Measurements from ENCODE around the gene GMPS. TPM values are rescaled to one million over a fixed set of nuclear protein-coding genes. Genes with fewer than 3 reads are reported as not detected.

GMPS gene
- total and polyA plus RNA-seq, 2 of the 13 experiments (the other 11 are each of a cell fraction or from before 2014, with no cell fraction given): 29.6 to 85.5 TPM

GRCh38 chr3:155854141-155854940, 16.1 kb upstream of the GMPS start, which contains the start of gene SLC33A1:
SLC33A1 (minus strand) TSS chr3:155854427; CDS start chr3:155853997, 430 bp downstream.
- peaks cover 6% of the 10 kb centered on the region; the same call in 1 of the 2 replicates for H4K20me1 ChIP-seq (ENCODE audit: insufficient read depth, low read length)
- ATAC-seq (peak; percentile 98), DNase-seq (ENCODE audit: low spot score) (peak; percentile 98), FAIRE-seq (peak; percentile 97)
- POLR2A ChIA-PET: interaction anchor here (0.6 to 2.9 kb wide), 6 partner anchors 8 to 116 kb away, joined by 3 to 23 read pairs (median 6); partner anchors contain the start of genes C3orf33 and GMPS
- H3K4me3 ChIP-seq (replicated peaks in 1 of 3; ENCODE audit: insufficient read depth in 1 of 3, low read depth in 2 of 3, low read length in 3 of 3): peak within 1 kb of the TSS; percentile 78 to 98 (median 89)
- peak within 1 kb of the TSS; percentile 87 for H3K4me2 ChIP-seq (ENCODE audit: low read depth, low read length)
- H3K79me2 ChIP-seq (ENCODE audit: insufficient read depth, low read length): peaks cover 37% of the 10 kb centered on the region
- H3K36me3 ChIP-seq (replicated peaks in 1 of 2; ENCODE audit: control insufficient read depth in 1 of 2, insufficient read depth in 2 of 2, low read length in 2 of 2): no peaks in the 10 kb centered on the region; a peak in 1 of 5 replicates
- H3K9me3 ChIP-seq (ENCODE audit: low read length): no peaks in the 10 kb centered on the region
- BruUV-seq (replicated peaks): no TSS peak
- H3K9ac ChIP-seq (ENCODE audit: insufficient read depth, low read depth, low read length): peak within 1 kb of the TSS; percentile 93
- WGBS (ENCODE audit: low lambda C conversion rate): 24% methylated on average over 9 of the region's 50 CpGs
- H2AFZ ChIP-seq (ENCODE audit: low read length): no peak within 1 kb of the TSS
- no peaks in the 10 kb centered on the region; a peak in 1 of 5 replicates for H3K27me3 ChIP-seq (ENCODE audit: control insufficient read depth in 1 of 2, insufficient read depth in 2 of 2, low read length in 2 of 2)
- in situ Hi-C loops (cut with HindIII; ENCODE audit: extremely low pct_ligation_motif_present, low pct_unique_long_range_greater_than_20kb) (no loop called here), intact Hi-C loops (cut with micrococcal nuclease; ENCODE audit: unreplicated experiment) (loop anchor here (1.0 to 10.0 kb wide), 4 partner anchors 16 to 470 kb away; partner anchors contain the start of genes C3orf33, GMPS and PLCH1)
- peak within 1 kb of the TSS; percentile 97 for H3K27ac ChIP-seq (ENCODE audit: extremely low read length, insufficient read depth, low read length)
- H3K4me1 ChIP-seq (ENCODE audit: insufficient read depth, low read length): peaks cover 35% of the 10 kb centered on the region
- CTCF ChIA-PET (ENCODE audit: low intra/inter-chr PET ratio, low total read pairs): no interaction called here
- TF ChIP-seq SP1 (IDR thresholded peaks at IDR 0.05) (no peak), SP1 (CRISPR knock-in tag; IDR thresholded peaks at IDR 0.05) (peak; percentile 92), PREB (CRISPR knock-in tag; IDR thresholded peaks at IDR 0.05) (no peak), CEBPZ (IDR thresholded peaks at IDR 0.05; ENCODE audit: low read length) (no peak), ZNF710 (CRISPR knock-in tag; IDR thresholded peaks at IDR 0.05; ENCODE audit: borderline replicate concordance) (peak; percentile 82; the same call in 1 of the 2 replicates), ZNF572 (CRISPR knock-in tag; IDR thresholded peaks at IDR 0.05) (0 out of 2 replicates have a peak, but pooled peaks have one; percentile 60), ZNF451 (CRISPR knock-in tag; IDR thresholded peaks at IDR 0.05) (no peak), CBX1 (IDR thresholded peaks at IDR 0.05; ENCODE audit: low read depth) (peak; percentile 96), ZNF563 (CRISPR knock-in tag; IDR thresholded peaks at IDR 0.05) (peak; percentile 65), ELF4 (CRISPR knock-in tag; IDR thresholded peaks at IDR 0.05; ENCODE audit: borderline replicate concordance) (0 out of 2 replicates have a peak, but pooled peaks have one; percentile 44), DBP (CRISPR knock-in tag; IDR thresholded peaks at IDR 0.05; ENCODE audit: not compliant biosample characterization) (no peak), TEF (CRISPR knock-in tag; IDR thresholded peaks at IDR 0.05) (peak; percentile 49; the same call in 1 of the 2 replicates), ZNF782 (CRISPR knock-in tag; IDR thresholded peaks at IDR 0.05; ENCODE audit: borderline replicate concordance) (peak; percentile 87; the same call in 1 of the 2 replicates), ZNF792 (CRISPR knock-in tag; IDR thresholded peaks at IDR 0.05) (peak; percentile 82), ZBTB42 (CRISPR knock-in tag; IDR thresholded peaks at IDR 0.05) (no peak)
